ENCODE measurements around the gene TENT4B.

Gene TENT4B

GRCh38 chr16:50256604-50257003, 103.5 kb downstream of the TENT4B start:
- no peak for DNase-seq (ENCODE audit: low spot score)

- no peak for DNase-seq (ENCODE audit: low spot score)
These were observed 104.8 kb downstream of the TENT4B start for GRCh38 chr16:50257876-50258275.

DNA sequence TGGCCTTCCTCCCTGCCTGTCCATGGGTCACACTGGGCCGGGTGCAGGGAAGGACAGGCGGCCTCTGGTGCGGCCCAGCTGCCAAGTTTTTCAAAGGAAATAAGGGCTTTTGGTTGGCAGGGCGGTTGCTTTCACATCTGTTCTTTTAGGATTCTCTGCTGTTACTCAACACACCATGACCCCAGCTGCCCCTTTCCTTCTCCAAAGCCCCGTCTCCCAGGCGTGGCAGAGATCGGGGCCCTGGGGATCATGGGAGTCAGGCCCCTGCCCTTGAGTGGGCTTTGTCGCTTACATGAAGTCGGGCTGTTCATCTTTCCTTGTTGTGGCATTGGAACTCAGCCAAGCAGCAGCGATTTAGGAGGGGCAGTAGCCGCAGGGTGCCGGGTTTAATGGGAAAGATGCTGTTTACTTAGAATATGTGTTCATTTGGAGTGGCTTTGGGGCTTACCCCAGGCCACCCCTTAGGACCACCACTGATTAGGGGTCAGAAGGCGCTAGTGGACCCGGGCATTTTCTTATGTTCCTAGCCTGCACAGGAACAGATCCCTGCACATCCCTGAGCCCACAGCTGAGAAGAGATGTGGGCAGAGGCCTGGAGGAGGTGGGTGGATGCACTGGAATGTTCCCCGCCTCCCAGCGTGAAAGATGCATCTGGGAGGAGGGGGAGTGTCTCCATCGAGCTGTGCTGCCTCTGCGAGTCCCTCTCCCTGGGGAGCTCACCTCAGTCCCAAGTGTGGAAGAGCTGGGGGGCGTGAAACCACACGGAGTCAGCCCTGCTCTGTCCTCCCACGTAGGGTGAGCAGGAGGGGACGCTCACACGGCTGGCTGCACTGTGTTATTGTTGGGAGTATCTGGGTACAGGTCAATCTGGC, 106.5 kb downstream of the TENT4B start:
- no peak for DNase-seq (ENCODE audit: low spot score)

GRCh38 chr16:50260206-50261159, 107.4 kb downstream of the TENT4B start:
- no peak for DNase-seq (ENCODE audit: low spot score)

GRCh38 chr16:50261160-50261706, 108.1 kb downstream of the TENT4B start:
- DNase-seq (ENCODE audit: low spot score), result no peak

GRCh38 chr16:50261707-50262235, 108.7 kb downstream of the TENT4B start:
- DNase-seq (ENCODE audit: low spot score), result no peak

- DNase-seq (ENCODE audit: low spot score), result no peak
These were observed 110.2 kb downstream of the TENT4B start for GRCh38 chr16:50263060-50263909.

DNA sequence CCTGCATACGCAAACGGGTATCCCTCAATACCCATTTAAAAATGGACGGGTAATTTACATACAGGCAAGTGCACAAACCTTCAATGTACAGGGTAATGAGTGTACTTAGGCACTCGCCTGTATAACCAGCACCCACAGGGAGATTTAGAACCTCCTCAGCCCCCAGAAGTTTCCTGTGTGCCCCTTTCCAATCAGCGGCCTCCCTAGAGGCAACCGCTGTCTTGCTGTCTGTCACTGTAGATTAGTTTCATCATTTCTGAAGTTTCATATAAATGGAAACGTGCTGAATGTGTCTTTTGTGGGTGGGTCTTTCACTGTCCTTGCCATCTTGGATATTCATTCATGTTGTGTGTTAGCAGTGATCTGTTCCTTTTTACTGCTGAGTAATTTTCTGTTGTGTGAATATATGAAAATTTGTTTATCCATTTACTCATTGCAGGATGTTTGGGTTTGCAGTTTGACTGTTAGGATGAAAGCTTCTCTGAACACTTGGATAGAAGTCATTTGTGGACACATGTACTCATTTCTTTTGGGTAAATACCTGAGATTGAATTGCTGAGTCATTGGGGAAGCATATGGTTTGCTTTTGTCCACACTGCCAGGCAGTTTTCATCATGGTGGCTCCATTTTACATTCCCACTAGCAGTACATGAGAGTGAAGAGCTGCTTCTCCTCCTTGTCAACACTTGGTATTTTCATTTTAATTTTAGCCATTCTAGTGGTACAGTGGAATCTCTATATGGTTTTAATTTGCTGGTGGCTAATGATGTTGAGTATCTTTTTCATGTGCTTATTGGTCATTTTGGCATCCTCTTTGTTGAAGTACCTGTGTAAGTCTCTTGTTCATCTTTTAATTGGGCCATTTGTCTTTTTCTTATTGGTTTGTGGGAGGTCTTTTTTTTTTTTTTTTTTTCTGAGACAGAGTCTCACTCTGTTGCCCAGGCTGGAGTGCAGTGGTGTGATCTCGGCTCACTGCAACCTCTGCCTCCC, 111.1 kb downstream of the TENT4B start:
- DNase-seq (ENCODE audit: low spot score), result no peak

DNA sequence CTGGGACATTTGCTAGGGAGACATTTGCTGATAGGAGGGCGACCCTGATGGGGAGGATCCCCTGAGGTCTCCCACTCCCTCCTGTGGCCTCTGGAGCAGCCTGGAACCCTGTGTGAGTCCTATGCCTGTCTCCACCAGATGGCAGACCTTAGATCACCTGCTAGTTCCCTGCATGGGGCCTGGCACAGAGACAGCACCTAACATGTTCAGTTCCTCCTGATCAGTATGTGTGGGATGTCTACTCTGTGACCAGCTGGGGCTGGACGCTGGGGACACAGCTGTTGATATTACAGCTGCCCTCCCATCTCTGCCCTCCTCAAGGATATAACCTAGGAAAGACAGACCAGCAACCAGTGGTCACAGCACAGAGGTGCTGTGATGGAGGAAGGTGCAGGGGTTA, 112.2 kb downstream of the TENT4B start:
- no peak for DNase-seq (ENCODE audit: low spot score)

- DNase-seq (ENCODE audit: low spot score), result no peak
These were observed 112.7 kb downstream of the TENT4B start for GRCh38 chr16:50265716-50266336.

GRCh38 chr16:50266337-50267091, 113.4 kb downstream of the TENT4B start, which contains the start of gene ADCY7:
TSS of gene ADCY7 (plus strand) at chr16:50266551. CDS start at chr16:50288180, 21,629 bp downstream.
- peak; percentile 22 for DNase-seq (ENCODE audit: low spot score)

- DNase-seq (ENCODE audit: low spot score), result no peak
These were observed 114.1 kb downstream of the TENT4B start for GRCh38 chr16:50267151-50267631.

- no peak for DNase-seq (ENCODE audit: low spot score)
These were observed 114.5 kb downstream of the TENT4B start for GRCh38 chr16:50267651-50268050.

DNA sequence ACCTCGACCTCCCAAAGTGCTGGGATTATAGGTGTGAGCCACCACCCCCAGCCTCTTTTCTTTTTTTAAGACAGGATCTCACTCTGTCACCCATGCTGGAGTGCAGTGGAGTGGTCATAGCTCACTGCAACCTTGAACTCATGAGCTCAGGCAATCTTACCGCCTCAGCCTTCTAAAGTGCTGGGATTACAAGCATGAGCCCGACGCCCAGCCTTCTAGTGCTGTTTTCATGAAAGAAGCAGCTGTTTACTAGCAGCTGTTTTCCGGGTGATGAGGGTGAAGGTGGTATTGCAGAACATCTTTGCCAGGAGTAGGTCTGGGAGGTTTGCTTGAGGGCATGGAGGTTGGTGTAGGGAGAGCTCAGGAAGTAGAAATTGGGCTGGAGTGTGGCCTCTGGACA, 115.2 kb downstream of the TENT4B start:
- no peak for DNase-seq (ENCODE audit: low spot score)

DNA sequence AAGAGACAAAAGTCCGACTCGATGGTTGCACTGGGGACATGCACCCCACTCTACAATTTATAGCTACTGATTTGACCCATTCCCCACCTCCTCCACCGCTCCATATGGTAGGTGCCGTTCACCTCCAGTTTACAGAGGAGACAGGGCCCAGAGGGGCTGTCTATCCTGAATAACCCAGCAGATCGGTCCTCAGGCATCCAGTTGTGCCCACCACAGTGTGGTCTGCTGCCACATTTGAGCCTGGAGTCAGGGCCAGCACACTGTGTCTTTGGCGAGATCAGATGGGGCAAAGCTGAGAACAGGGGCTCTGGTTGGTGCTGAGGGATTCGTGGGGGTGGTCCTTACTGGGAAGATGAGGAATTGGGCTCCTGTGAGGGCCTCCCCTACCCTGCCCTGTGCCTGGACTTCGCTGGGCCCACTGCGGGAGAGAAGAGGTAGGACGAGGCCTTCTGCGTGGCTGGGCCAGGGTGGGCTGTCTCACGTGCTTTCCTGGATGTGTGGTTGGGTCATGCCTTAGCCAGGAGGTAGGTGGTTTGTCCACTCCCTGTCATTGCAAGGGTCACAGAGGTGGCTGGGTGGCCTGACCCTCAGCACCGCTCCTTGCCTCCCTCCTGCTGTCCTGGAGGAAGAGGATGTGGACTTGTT, 116.1 kb downstream of the TENT4B start:
- DNase-seq (ENCODE audit: low spot score), result no peak

- DNase-seq (ENCODE audit: low spot score), result no peak
These were observed 116.8 kb downstream of the TENT4B start for GRCh38 chr16:50269769-50270509.

- DNase-seq (ENCODE audit: low spot score), result no peak
These were observed 117.5 kb downstream of the TENT4B start for GRCh38 chr16:50270510-50271147.
